Heart right ventricle (tissue), 16 donors: ENCODE measurements around the gene ENTPD8. TPM values are rescaled to one million over a fixed set of nuclear protein-coding genes. Genes with fewer than 3 reads are reported as not detected.
"Not testable (repeated sequence)": the region's sequence is repeated elsewhere in the genome, so short reads cannot be mapped to it uniquely, and the experiment has no call there.

Experiments used
- ATAC-seq, 8 donors: fragments of 200-7000 bp; cut with Tn5 transposase; one replicate each; pipeline ENCODE4 v1.9.1; 2020; ENCODE audit warnings: mild to moderate bottlenecking in 8 of 8, moderate library complexity in 8 of 8, moderate number of reproducible peaks in 1 of 8
- DNase-seq, 2 donors: peaks; one replicate each; pipeline ENCODE4 v3.0.0-alpha.2; 2020
- H3K27ac ChIP-seq, 10 donors: fragments of 200-600 bp; sonication (generic) in 2 of 10; one replicate each; pipeline versions ENCODE4 v1.5.0 to v1.8.0; 2020 to 2022; ENCODE audit warnings: mild to moderate bottlenecking in 3 of 10
- H3K27me3 ChIP-seq, 7 donors: fragments of 200-600 bp; one replicate each; pipeline ENCODE4 v1.8.0; 2021 to 2022; ENCODE audit warnings: mild to moderate bottlenecking in 2 of 7
- H3K36me3 ChIP-seq, 9 donors: fragments of 200-600 bp; sonication (generic) in 1 of 9; one replicate each; pipeline versions ENCODE4 v1.5.0 to v1.8.0; 2020 to 2022; ENCODE audit warnings: mild to moderate bottlenecking in 2 of 9
- H3K4me1 ChIP-seq, 9 donors: fragments of 200-600 bp; sonication (generic) in 1 of 9; one replicate each; pipeline versions ENCODE4 v1.5.0 to v1.8.0; 2020 to 2022; ENCODE audit warnings: mild to moderate bottlenecking in 4 of 9
- H3K4me3 ChIP-seq, 10 donors: fragments of 200-600 bp; sonication (generic) in 2 of 10; one replicate each; pipeline versions ENCODE4 v1.5.0 to v1.8.0; 2020 to 2022; ENCODE audit warnings: mild to moderate bottlenecking in 7 of 10, moderate library complexity in 2 of 10
- H3K9me3 ChIP-seq, 11 donors: fragments of 200-600 bp in 10 of 11; sonication (generic) in 2 of 11; one replicate each; pipeline versions ENCODE4 v1.5.0 to v1.8.0; 2013 to 2022; ENCODE audit warnings: mild to moderate bottlenecking in 2 of 11, control low read depth in 1 of 11, moderate library complexity in 1 of 11
- WGBS, 2 donors: extraction: QIAGEN DNeasy Blood & Tissue Kit; methylation state at CpG; one replicate each; pipeline ENCODE4 v1.1.7; 2013; ENCODE audit warnings: inconsistent platforms in 1 of 2; 5-methylcytosine and 5-hydroxymethylcytosine counted together
- intact Hi-C, 10 donors: fragments of 100-400 bp; cut with DNase I; formaldehyde crosslinking; loops; one replicate each; pipeline versions ENCODE4 v1.11.1 to v1.14.2; 2022
- polyA plus RNA-seq, 2 donors: library from polyadenylated mRNA; stranded (reverse); fragments of 200-250 nt; gene quantifications; one replicate each; pipeline ENCODE4 v1.2.3, GENCODE V29; 2013
- total RNA-seq, 10 donors: library from RNA; stranded (reverse); fragmentation: NEBNext Ultra II Directional in 3 of 10; extraction: Animal tissue kit (Norgen Biotek cat#: 25700) in 3 of 10; gene quantifications; one replicate each; pipeline versions ENCODE4 v1.2.1 to v1.2.4, GENCODE V29; 2021 to 2023
- TF ChIP-seq, protein P1 (sequence below), 9 donors: fragments of 200-600 bp; sonication (generic) in 2 of 9; IDR thresholded peaks; one replicate each; pipeline versions ENCODE4 v1.5.0 to v1.8.0; 2021 to 2022; ENCODE audit warnings: antibody characterized with exemption in 9 of 9, mild to moderate bottlenecking in 5 of 9, moderate library complexity in 1 of 9
- donor health status: Arrhythmogenic right ventricular cardiomyopathy.
- donor health status: ischemic (EF 13 %, LVEDD 7.1; RV severe dilation, severe dysfunction).
- donor health status: healthy with polysubstance abuse.
- donor health status: DM: no; HTN: yes; CAD: no.
- donor health status: DM: no; HTN: no; CAD: no.
- donor health status: ischemic (EF 25% LVEDD 6.9; RV normal size, moderate dysfunction).
- donor health status: ischemic (EF 25% LVEDD 5.7; RV mildly dilated, moderate dysfunction).
- donor health status: healthy.
- donor health status: DM: yes; HTN: yes; CAD: no.
- donor health status: Ischemic cardiomyopathy.
- donor health status: ischemic (EF 35%, LVEDD 5.7; RV mildly dilated, moderate dysfunction).
- donor health status: nonischemic (EF 11% LVEDD 7.7; RV severe dilation, severe dysfunction).
- donor health status: DM: yes; HTN: yes; CAD: no.
- donor health status: PGD.
- donor health status: ischemic (EF 29% LVEDD 5.4; RV normal size, mild dysfunction).
- donor health status: nonischemic (EF 23%, LVEDD 6.1; RV moderate dilation, normal function).

The ENTPD8 gene
- total and polyA plus RNA-seq, 12 donors: 0.03 to 0.15 TPM; not detected in 10

DNA sequence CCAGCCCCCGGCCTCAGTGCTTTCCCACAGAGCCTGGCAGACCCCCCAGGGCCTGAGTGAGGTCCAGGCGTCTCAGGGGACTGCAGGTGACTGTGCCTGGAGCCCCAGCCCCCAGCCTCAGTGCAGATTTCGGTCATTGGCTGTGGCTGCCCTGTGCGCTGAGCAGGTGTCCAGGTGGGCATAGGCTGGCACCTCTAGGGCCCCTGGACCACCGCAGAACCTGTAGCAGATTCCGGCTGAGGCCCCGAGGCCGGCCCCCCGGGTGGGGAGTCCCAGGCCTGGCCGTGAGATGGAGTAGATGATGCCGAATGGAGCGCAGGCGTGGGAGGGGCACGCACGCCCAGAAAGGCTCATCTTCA is 30.3 kb downstream of the ENTPD8 start:
- intact Hi-C loops: no loop called here
- Histone ChIP-seq H3K27me3 (peaks cover 0 to 20% (median 0%) of the 10 kb centered on the region in 7 donors), H3K36me3 (no peaks in the 10 kb centered on the region), H3K9me3 (no peaks in the 10 kb centered on the region), H3K4me1 (peaks cover 18 to 76% (median 44%) of the 10 kb centered on the region in 9 donors), H3K4me3 (peak overlapping the region in 7 of 10 donors; percentile 8 to 40 (median 30)), H3K27ac (peak overlapping the region; percentile 60 to 88 (median 80))
- 78 to 85% methylated on average over 15 of the region's 15 CpGs for WGBS, 2 donors
- ATAC-seq: peak in 1 of 8 donors; percentile 7
- TF ChIP-seq, protein P1, sequence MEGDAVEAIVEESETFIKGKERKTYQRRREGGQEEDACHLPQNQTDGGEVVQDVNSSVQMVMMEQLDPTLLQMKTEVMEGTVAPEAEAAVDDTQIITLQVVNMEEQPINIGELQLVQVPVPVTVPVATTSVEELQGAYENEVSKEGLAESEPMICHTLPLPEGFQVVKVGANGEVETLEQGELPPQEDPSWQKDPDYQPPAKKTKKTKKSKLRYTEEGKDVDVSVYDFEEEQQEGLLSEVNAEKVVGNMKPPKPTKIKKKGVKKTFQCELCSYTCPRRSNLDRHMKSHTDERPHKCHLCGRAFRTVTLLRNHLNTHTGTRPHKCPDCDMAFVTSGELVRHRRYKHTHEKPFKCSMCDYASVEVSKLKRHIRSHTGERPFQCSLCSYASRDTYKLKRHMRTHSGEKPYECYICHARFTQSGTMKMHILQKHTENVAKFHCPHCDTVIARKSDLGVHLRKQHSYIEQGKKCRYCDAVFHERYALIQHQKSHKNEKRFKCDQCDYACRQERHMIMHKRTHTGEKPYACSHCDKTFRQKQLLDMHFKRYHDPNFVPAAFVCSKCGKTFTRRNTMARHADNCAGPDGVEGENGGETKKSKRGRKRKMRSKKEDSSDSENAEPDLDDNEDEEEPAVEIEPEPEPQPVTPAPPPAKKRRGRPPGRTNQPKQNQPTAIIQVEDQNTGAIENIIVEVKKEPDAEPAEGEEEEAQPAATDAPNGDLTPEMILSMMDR (IDR thresholded peaks at IDR 0.05): no peak
- DNase-seq: no peak

DNA sequence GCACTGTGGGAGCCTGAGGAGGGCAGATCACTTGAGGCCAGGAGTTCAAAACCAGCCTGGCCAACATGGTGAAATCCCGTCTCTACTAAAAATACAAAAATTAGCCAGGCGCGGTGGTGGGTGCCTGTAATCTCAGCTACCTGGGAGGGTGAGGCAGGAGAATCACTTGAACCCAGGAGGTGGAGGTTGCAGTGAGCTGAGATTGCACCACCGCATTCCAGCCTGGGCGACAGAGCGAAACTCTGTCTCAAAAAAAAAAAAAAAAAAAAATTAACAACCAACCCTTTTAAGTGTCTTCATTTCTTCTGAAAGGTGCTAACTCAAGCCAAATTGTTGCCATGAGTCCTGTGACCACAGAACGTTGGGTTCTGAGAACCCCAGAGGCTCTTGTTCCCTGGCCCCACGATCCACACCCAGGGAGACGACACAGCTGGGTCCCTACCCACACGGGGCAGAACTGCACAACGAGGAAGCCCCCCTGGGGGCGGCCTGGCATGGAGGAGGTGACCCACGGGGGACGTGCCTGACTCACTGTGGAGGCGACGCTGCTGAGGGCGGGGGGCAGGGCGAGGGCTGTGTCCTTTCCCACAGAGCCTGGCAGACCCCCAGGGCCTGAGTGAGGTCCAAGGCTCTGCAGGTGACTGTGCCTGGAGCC is 30.8 kb downstream of the ENTPD8 start:
- WGBS, 2 donors: 81 to 88% methylated on average over 16 to 18 of the region's 18 CpGs
- Histone ChIP-seq H3K4me1 (peaks cover 18 to 76% (median 44%) of the 10 kb centered on the region in 9 donors), H3K27me3 (peaks cover 0 to 22% (median 0%) of the 10 kb centered on the region in 7 donors), H3K27ac (peak overlapping the region in 9 of 10 donors; percentile 60 to 88 (median 81)), H3K4me3 (peak overlapping the region in 2 of 10 donors; percentile 32 to 34)
- DNase-seq, H3K9me3 ChIP-seq, H3K36me3 ChIP-seq, intact Hi-C loops, ATAC-seq: not testable (repeated sequence)

DNA sequence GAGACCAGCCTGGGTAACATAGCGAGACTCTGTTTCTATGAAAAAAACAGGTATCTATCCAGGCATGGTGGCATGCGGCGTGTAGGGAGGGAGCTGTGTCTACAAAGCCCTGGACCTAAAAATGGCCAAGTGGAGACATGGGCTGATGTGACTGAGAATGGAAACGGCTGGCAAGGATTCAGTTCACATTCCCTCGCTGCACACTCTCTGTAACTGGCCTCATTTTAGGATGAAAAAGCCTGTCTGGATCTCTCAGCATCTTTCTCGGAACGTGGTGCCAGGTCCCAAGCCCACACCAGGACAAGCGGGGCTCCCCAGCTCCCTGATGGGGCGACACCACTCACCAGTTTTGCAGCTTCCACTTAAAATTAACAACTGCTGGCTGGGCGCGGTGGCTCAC is 31.6 kb downstream of the ENTPD8 start:
- H3K4me3 ChIP-seq: no peak overlapping the region
- no peak for DNase-seq
- 72 to 78% methylated on average over 11 of the region's 11 CpGs for WGBS, 2 donors
- H3K4me1 ChIP-seq: peaks cover 18 to 68% (median 44%) of the 10 kb centered on the region in 9 donors
- ATAC-seq: no peak
- TF ChIP-seq, protein P1 (IDR thresholded peaks at IDR 0.05): no peak
- H3K36me3 ChIP-seq: no peaks in the 10 kb centered on the region
- peaks cover 0 to 22% (median 0%) of the 10 kb centered on the region in 7 donors for H3K27me3 ChIP-seq
- intact Hi-C loops: loop anchor here in 7 of 10 donors (2.0 to 5.0 kb wide), 3 partner anchors 107 to 117 kb away; partner anchors contain the start of gene NRARP (in 3 of the 7)
- no peaks in the 10 kb centered on the region for H3K9me3 ChIP-seq
- peak overlapping the region in 2 of 10 donors; percentile 10 to 83 for H3K27ac ChIP-seq

DNA sequence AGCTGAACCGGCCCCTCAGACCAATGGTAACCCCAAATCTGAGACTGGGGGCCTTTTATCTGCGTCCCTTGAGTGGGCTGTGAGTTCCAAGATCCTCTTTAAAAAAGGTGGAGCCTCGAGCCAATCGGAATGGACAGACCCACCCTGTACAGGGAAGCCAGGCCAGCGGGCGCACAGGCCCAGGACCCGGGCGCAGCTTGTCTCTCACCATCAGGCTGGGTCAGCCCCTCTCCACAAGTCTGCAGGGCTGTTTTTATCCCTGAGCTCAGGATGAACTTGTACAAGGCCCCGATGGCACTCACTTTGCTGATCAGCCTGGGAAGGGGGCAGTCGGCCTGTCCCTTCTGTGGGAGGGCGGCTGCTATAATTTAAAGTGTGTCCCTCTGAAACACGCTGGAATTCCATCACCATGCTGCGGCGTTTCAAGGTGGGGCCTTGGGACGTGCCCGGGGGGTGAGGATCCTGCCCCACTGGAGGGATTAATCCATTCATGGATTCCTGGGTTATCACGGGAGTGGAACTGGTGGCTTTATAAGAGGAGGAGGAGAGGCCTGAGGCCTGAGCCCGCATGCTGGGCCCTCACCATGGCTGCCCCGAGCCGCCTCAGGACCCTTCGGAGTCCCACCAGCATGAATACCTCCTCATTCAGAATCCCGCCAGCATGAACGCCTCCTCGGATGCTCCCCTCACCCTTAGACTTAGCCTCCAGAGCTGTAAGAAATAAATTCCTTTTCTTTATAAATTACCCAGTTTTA is 32.3 kb downstream of the ENTPD8 start:
- Histone ChIP-seq H3K4me1 (peaks cover 18 to 62% (median 43%) of the 10 kb centered on the region in 9 donors), H3K9me3 (no peaks in the 10 kb centered on the region), H3K4me3 (no peak overlapping the region), H3K27ac (peak overlapping the region in 4 of 10 donors; percentile 4 to 83 (median 10)), H3K36me3 (no peaks in the 10 kb centered on the region), H3K27me3 (peaks cover 0 to 22% (median 0%) of the 10 kb centered on the region in 7 donors)
- intact Hi-C loops: loop anchor here in 7 of 10 donors (2.0 to 5.0 kb wide), 3 partner anchors 107 to 117 kb away; partner anchors contain the start of gene NRARP (in 3 of the 7)
- ATAC-seq (no peak), DNase-seq (no peak)
- WGBS, 2 donors: 94% methylated on average over 24 of the region's 24 CpGs
- TF ChIP-seq, protein P1 (IDR thresholded peaks at IDR 0.05): no peak
